Activated CD4-positive, alpha-beta T cell treated with anti-CD3 and anti-CD28 coated beads, Interleukin-2, amount 10 ng/mL, durations not matched to agents 24 days and 14 days (primary cell): ENCODE results near the gene HSPG2. TPM values are rescaled to one million over a fixed set of nuclear protein-coding genes. Genes with fewer than 3 reads are reported as not detected.

ENCODE experiments used
- DNase-seq: peaks from one replicate; pipeline ENCODE4 v3.0.0; 2022
- H3K27ac Mint-ChIP-seq: one replicate; pipeline ENCODE4 v1.8.0; 2022; ENCODE audit warnings: mild to moderate bottlenecking, mixed read lengths
- H3K27me3 Mint-ChIP-seq: one replicate; pipeline ENCODE4 v1.8.0; 2022; ENCODE audit warnings: mixed read lengths
- H3K36me3 Mint-ChIP-seq: one replicate; pipeline ENCODE4 v1.8.0; 2022; ENCODE audit warnings: low read depth, mild to moderate bottlenecking, mixed read lengths
- H3K4me1 Mint-ChIP-seq: one replicate; pipeline ENCODE4 v1.8.0; 2021; ENCODE audit warnings: mixed read lengths
- H3K4me3 Mint-ChIP-seq: one replicate; pipeline ENCODE4 v1.8.0; 2022; ENCODE audit warnings: mild to moderate bottlenecking, moderate library complexity, mixed read lengths
- H3K9me3 Mint-ChIP-seq: one replicate; pipeline ENCODE4 v1.8.0; 2021; ENCODE audit warnings: mixed read lengths
- intact Hi-C: fragments of 100-400 bp; cut with micrococcal nuclease; formaldehyde crosslinking; loops from one replicate; pipeline ENCODE4 v1.15.1; 2023
- total RNA-seq: library from RNA; stranded (reverse); gene quantifications from 2 replicates; pipeline ENCODE4 v1.2.3, GENCODE V29; 2022

The HSPG2 gene
- total RNA-seq, 1 donor from 2014 or later, result 6.2 TPM

- intact Hi-C loops, result no loop called here
- Mint-ChIP-seq H3K27me3 (no peaks in the 10 kb centered on the region), H3K27ac (no peak overlapping the region), H3K4me1 (peaks cover 2% of the 10 kb centered on the region), H3K9me3 (no peaks in the 10 kb centered on the region), H3K4me3 (no peak overlapping the region), H3K36me3 (no peaks in the 10 kb centered on the region)
- no peak for DNase-seq
Observed at GRCh38 chr1:21823206-21823979, 113.7 kb downstream of the HSPG2 start.

GRCh38 chr1:21822349-21822748, 114.8 kb downstream of the HSPG2 start:
- Mint-ChIP-seq H3K27ac (no peak overlapping the region), H3K27me3 (no peaks in the 10 kb centered on the region), H3K36me3 (no peaks in the 10 kb centered on the region), H3K4me1 (peaks cover 3% of the 10 kb centered on the region), H3K4me3 (no peak overlapping the region), H3K9me3 (no peaks in the 10 kb centered on the region)
- intact Hi-C loops, result no loop called here
- DNase-seq, result no peak

- intact Hi-C loops, result no loop called here
- H3K27ac Mint-ChIP-seq, result no peak overlapping the region
- H3K4me3 Mint-ChIP-seq, result no peak overlapping the region
Observed at GRCh38 chr1:21821385-21822019, 115.6 kb downstream of the HSPG2 start.

GRCh38 chr1:21820597-21821232, 116.4 kb downstream of the HSPG2 start:
- Mint-ChIP-seq H3K36me3 (no peaks in the 10 kb centered on the region), H3K27me3 (no peaks in the 10 kb centered on the region), H3K4me1 (peaks cover 3% of the 10 kb centered on the region), H3K9me3 (no peaks in the 10 kb centered on the region), H3K4me3 (no peak overlapping the region), H3K27ac (no peak overlapping the region)
- no peak for DNase-seq
- intact Hi-C loops, result no loop called here

More at GRCh38 chr1:21821385-21822019, 115.6 kb downstream of the HSPG2 start:
- Mint-ChIP-seq H3K9me3 (no peaks in the 10 kb centered on the region), H3K4me1 (peaks cover 3% of the 10 kb centered on the region), H3K27me3 (no peaks in the 10 kb centered on the region), H3K36me3 (no peaks in the 10 kb centered on the region)
- DNase-seq, result no peak

- peaks cover 6% of the 10 kb centered on the region for H3K4me1 Mint-ChIP-seq
- H3K9me3 Mint-ChIP-seq, result no peaks in the 10 kb centered on the region
- intact Hi-C loops, result no loop called here
- no peak overlapping the region for H3K27ac Mint-ChIP-seq
- no peak overlapping the region for H3K4me3 Mint-ChIP-seq
- peak; percentile 81 for DNase-seq
- no peaks in the 10 kb centered on the region for H3K36me3 Mint-ChIP-seq
- peaks cover 5% of the 10 kb centered on the region for H3K27me3 Mint-ChIP-seq
Observed at GRCh38 chr1:21818656-21819055, 118.5 kb downstream of the HSPG2 start.

GRCh38 chr1:21816602-21817302, 120.4 kb downstream of the HSPG2 start:
- no peak overlapping the region for H3K27ac Mint-ChIP-seq
- no peaks in the 10 kb centered on the region for H3K36me3 Mint-ChIP-seq
- H3K4me3 Mint-ChIP-seq, result no peak overlapping the region
- H3K4me1 Mint-ChIP-seq, result peaks cover 6% of the 10 kb centered on the region
- no peaks in the 10 kb centered on the region for H3K9me3 Mint-ChIP-seq
- DNase-seq, result no peak
- intact Hi-C loops, result no loop called here
- H3K27me3 Mint-ChIP-seq, result peaks cover 15% of the 10 kb centered on the region

GRCh38 chr1:21815724-21816321, 121.3 kb downstream of the HSPG2 start:
- no peak overlapping the region for H3K27ac Mint-ChIP-seq
- no peak for DNase-seq
- H3K9me3 Mint-ChIP-seq, result no peaks in the 10 kb centered on the region
- no peaks in the 10 kb centered on the region for H3K36me3 Mint-ChIP-seq
- H3K27me3 Mint-ChIP-seq, result peaks cover 15% of the 10 kb centered on the region
- peaks cover 6% of the 10 kb centered on the region for H3K4me1 Mint-ChIP-seq
- H3K4me3 Mint-ChIP-seq, result no peak overlapping the region
- intact Hi-C loops, result no loop called here

GRCh38 chr1:21814981-21815582, 122.0 kb downstream of the HSPG2 start:
- Mint-ChIP-seq H3K27me3 (peaks cover 15% of the 10 kb centered on the region), H3K27ac (no peak overlapping the region), H3K9me3 (no peaks in the 10 kb centered on the region), H3K36me3 (no peaks in the 10 kb centered on the region), H3K4me3 (peak overlapping the region; percentile 29), H3K4me1 (peaks cover 6% of the 10 kb centered on the region)
- DNase-seq, result no peak
- intact Hi-C loops, result no loop called here

- H3K27me3 Mint-ChIP-seq, result peaks cover 15% of the 10 kb centered on the region
- H3K4me3 Mint-ChIP-seq, result peak overlapping the region; percentile 49
- H3K4me1 Mint-ChIP-seq, result peaks cover 6% of the 10 kb centered on the region
- intact Hi-C loops, result no loop called here
- no peaks in the 10 kb centered on the region for H3K36me3 Mint-ChIP-seq
- H3K9me3 Mint-ChIP-seq, result no peaks in the 10 kb centered on the region
- peak; percentile 71 for DNase-seq
- H3K27ac Mint-ChIP-seq, result no peak overlapping the region
Observed at GRCh38 chr1:21814241-21814918, 122.7 kb downstream of the HSPG2 start.

GRCh38 chr1:21813542-21813941, 123.6 kb downstream of the HSPG2 start:
- Mint-ChIP-seq H3K4me3 (peak overlapping the region; percentile 19), H3K27me3 (peaks cover 15% of the 10 kb centered on the region)

GRCh38 chr1:21811875-21812305, 125.2 kb downstream of the HSPG2 start, which contains the start of gene LDLRAD2:
Gene LDLRAD2, plus strand, starts transcription at chr1:21812265. Its CDS starts 187 bp downstream, at chr1:21812452.
- no peaks in the 10 kb centered on the region for H3K9me3 Mint-ChIP-seq
- H3K36me3 Mint-ChIP-seq, result no peaks in the 10 kb centered on the region
- H3K4me1 Mint-ChIP-seq, result peaks cover 3% of the 10 kb centered on the region
- peaks cover 15% of the 10 kb centered on the region for H3K27me3 Mint-ChIP-seq
- H3K27ac Mint-ChIP-seq, result no peak within 1 kb of the TSS
- H3K4me3 Mint-ChIP-seq, result no peak within 1 kb of the TSS
- no peak for DNase-seq
- intact Hi-C loops, result no loop called here

More at GRCh38 chr1:21813542-21813941, 123.6 kb downstream of the HSPG2 start:
- Mint-ChIP-seq H3K4me1 (peaks cover 5% of the 10 kb centered on the region), H3K27ac (no peak overlapping the region), H3K9me3 (no peaks in the 10 kb centered on the region), H3K36me3 (no peaks in the 10 kb centered on the region)
- no peak for DNase-seq
- intact Hi-C loops, result no loop called here

GRCh38 chr1:21804536-21804935, 132.6 kb downstream of the HSPG2 start:
- Mint-ChIP-seq H3K36me3 (no peaks in the 10 kb centered on the region), H3K9me3 (no peaks in the 10 kb centered on the region), H3K4me1 (no peaks in the 10 kb centered on the region), H3K27ac (no peak overlapping the region), H3K27me3 (peaks cover 2% of the 10 kb centered on the region), H3K4me3 (no peak overlapping the region)
- intact Hi-C loops, result no loop called here
- DNase-seq, result no peak

- intact Hi-C loops, result no loop called here
- peaks cover 2% of the 10 kb centered on the region for H3K27me3 Mint-ChIP-seq
- no peaks in the 10 kb centered on the region for H3K9me3 Mint-ChIP-seq
- H3K36me3 Mint-ChIP-seq, result no peaks in the 10 kb centered on the region
- no peaks in the 10 kb centered on the region for H3K4me1 Mint-ChIP-seq
- H3K27ac Mint-ChIP-seq, result no peak overlapping the region
- no peak overlapping the region for H3K4me3 Mint-ChIP-seq
- no peak for DNase-seq
Observed at GRCh38 chr1:21801100-21801499, 136.0 kb downstream of the HSPG2 start.
